HUES48 (cell line): ENCODE measurements around the gene SEMA3A.
A peak's percentile ranks its signal among the peaks of the same experiment; 100 is the strongest.
"Not testable (repeated sequence)": the region's sequence is repeated elsewhere in the genome, so short reads cannot be mapped to it uniquely, and the experiment has no call there.

Experiments used
- H3K27ac ChIP-seq: one replicate; pipeline ENCODE4 v1.7.0; 2013; ENCODE audit warnings: low read depth, low read length, inconsistent platforms
- H3K27me3 ChIP-seq: 2 replicates; pipeline ENCODE4 v1.6.1; 2013; ENCODE audit warnings: mild to moderate bottlenecking, low read length; ENCODE audit not compliant: control insufficient read depth, insufficient read depth
- H3K36me3 ChIP-seq: 2 replicates; pipeline ENCODE4 v1.6.1; 2013; ENCODE audit warnings: low read length; ENCODE audit not compliant: control insufficient read depth, insufficient read depth
- H3K4me1 ChIP-seq: 2 replicates; pipeline ENCODE4 v1.6.1; 2013; ENCODE audit warnings: mild to moderate bottlenecking, low read length; ENCODE audit not compliant: control insufficient read depth, insufficient read depth
- H3K4me3 ChIP-seq: 2 replicates; pipeline ENCODE4 v1.5.1; 2013; ENCODE audit warnings: mild to moderate bottlenecking, low read depth, low read length
- H3K9ac ChIP-seq: 2 replicates; pipeline ENCODE4 v1.6.1; 2013; ENCODE audit warnings: mild to moderate bottlenecking, low read depth, low read length, moderate library complexity
- H3K9me3 ChIP-seq: 2 replicates; pipeline ENCODE4 v1.6.1; 2013; ENCODE audit warnings: low read length; ENCODE audit not compliant: control insufficient read depth, insufficient read depth

SEMA3A gene

GRCh38 chr7:84219310-84219709, 24.7 kb upstream of the SEMA3A start:
- Histone ChIP-seq H3K27me3 (no peaks in the 10 kb centered on the region), H3K9me3 (0 out of 2 replicates have a peak, but pooled peaks cover 4% of the 10 kb centered on the region), H3K4me1 (0 out of 2 replicates have a peak, but pooled peaks cover 2% of the 10 kb centered on the region), H3K36me3 (no peaks in the 10 kb centered on the region), H3K27ac (no peak overlapping the region), H3K4me3 (no peak overlapping the region), H3K9ac (no peak overlapping the region)

- Histone ChIP-seq H3K27ac (no peak overlapping the region), H3K36me3 (no peaks in the 10 kb centered on the region), H3K4me3 (no peak overlapping the region), H3K9ac (no peak overlapping the region), H3K4me1 (0 out of 2 replicates have a peak, but pooled peaks cover 2% of the 10 kb centered on the region), H3K27me3 (no peaks in the 10 kb centered on the region), H3K9me3 (0 out of 2 replicates have a peak, but pooled peaks cover 4% of the 10 kb centered on the region)
Observed at GRCh38 chr7:84218681-84219080, 24.1 kb upstream of the SEMA3A start.

DNA sequence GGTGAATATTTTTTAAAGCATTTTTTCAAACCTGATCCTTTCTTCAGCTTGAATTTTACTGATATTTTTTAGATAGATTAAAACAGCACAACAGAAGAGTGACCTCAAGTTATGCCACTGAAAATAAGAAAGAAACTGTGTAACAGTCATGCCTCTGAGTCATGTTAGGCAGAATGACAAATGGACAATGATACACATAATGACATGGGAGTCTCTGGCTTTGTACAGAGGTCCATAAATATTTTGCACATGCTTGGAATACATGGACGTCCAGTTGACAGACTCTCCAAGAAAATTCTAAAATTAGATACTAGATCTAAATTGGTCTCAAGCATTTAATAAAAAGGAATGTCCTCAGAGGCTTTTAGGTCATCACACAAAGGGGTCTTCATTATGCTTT, 21.9 kb upstream of the SEMA3A start:
- Histone ChIP-seq H3K4me1 (0 out of 2 replicates have a peak, but pooled peaks cover 2% of the 10 kb centered on the region), H3K27ac (no peak overlapping the region), H3K27me3 (no peaks in the 10 kb centered on the region), H3K9ac (no peak overlapping the region), H3K4me3 (no peak overlapping the region), H3K36me3 (no peaks in the 10 kb centered on the region), H3K9me3 (0 out of 2 replicates have a peak, but pooled peaks cover 4% of the 10 kb centered on the region)

- not testable (repeated sequence) for H3K9me3 ChIP-seq, H3K36me3 ChIP-seq, H3K27me3 ChIP-seq, H3K4me1 ChIP-seq, H3K27ac ChIP-seq, H3K9ac ChIP-seq, H3K4me3 ChIP-seq
Observed at GRCh38 chr7:84214757-84215156, 20.2 kb upstream of the SEMA3A start.

- H3K27ac ChIP-seq = no peak overlapping the region
Observed at GRCh38 chr7:84210301-84210700, 15.7 kb upstream of the SEMA3A start.

GRCh38 chr7:84209006-84209405, 14.4 kb upstream of the SEMA3A start:
- no peaks in the 10 kb centered on the region for H3K27me3 ChIP-seq

More at GRCh38 chr7:84210301-84210700, 15.7 kb upstream of the SEMA3A start:
- Histone ChIP-seq H3K4me3 (no peak overlapping the region), H3K36me3 (no peaks in the 10 kb centered on the region), H3K9ac (no peak overlapping the region), H3K27me3 (no peaks in the 10 kb centered on the region), H3K4me1 (peaks cover 29% of the 10 kb centered on the region), H3K9me3 (no peaks in the 10 kb centered on the region)

GRCh38 chr7:84207615-84208014, 13.0 kb upstream of the SEMA3A start:
- H3K27me3 ChIP-seq = no peaks in the 10 kb centered on the region
- H3K4me1 ChIP-seq = peaks cover 46% of the 10 kb centered on the region
- no peaks in the 10 kb centered on the region for H3K36me3 ChIP-seq
- H3K27ac ChIP-seq = peak overlapping the region; percentile 83
- no peaks in the 10 kb centered on the region for H3K9me3 ChIP-seq
- H3K9ac ChIP-seq = no peak overlapping the region
- no peak overlapping the region for H3K4me3 ChIP-seq

More at GRCh38 chr7:84209006-84209405, 14.4 kb upstream of the SEMA3A start:
- Histone ChIP-seq H3K4me1 (peaks cover 39% of the 10 kb centered on the region), H3K9me3 (no peaks in the 10 kb centered on the region), H3K27ac (no peak overlapping the region), H3K4me3 (no peak overlapping the region), H3K36me3 (no peaks in the 10 kb centered on the region), H3K9ac (no peak overlapping the region)

DNA sequence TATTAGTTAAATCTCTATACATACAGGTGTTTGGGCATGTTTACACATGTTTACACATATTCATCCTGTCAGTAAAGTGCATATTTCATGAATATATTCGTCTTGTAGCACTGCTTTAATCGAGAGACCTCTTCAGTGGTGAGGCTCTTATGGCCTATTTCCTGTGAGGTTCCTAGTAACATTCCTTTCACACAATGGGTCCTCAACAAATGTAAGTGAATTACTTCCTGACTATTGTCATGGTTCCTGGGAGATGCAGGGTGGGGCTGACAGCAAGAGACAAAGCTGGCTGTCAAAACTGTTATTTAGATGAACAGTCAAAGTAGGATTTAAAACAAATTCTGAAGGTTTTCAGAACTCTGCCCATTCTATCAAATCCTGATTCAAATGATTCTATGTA, 12.4 kb upstream of the SEMA3A start:
- H3K27ac ChIP-seq = peak overlapping the region; percentile 83
- H3K36me3 ChIP-seq = no peaks in the 10 kb centered on the region
- no peak overlapping the region for H3K9ac ChIP-seq
- H3K9me3 ChIP-seq = no peaks in the 10 kb centered on the region
- no peaks in the 10 kb centered on the region for H3K27me3 ChIP-seq
- H3K4me1 ChIP-seq = peaks cover 51% of the 10 kb centered on the region
- no peak overlapping the region for H3K4me3 ChIP-seq

DNA sequence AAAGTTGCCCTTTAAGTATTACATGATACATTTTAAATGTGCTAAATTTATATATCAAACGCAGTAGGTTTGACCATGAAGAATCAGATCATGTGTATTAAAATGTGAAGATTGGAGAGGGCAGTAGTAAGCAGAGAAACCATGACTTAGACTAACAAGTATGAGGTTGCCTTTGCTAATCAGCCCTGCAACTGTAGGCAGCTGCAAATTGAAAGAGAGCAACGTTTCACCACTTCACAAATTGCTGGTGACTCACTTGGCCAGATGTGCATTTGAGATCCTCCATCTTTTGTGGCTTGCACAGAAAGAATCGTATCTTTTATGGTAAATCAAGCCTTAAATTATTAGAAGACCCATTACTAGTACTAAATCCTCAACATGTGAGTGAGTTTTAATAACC, 10.1 kb upstream of the SEMA3A start:
- peak overlapping the region; percentile 38 for H3K27ac ChIP-seq
- H3K4me3 ChIP-seq = no peak overlapping the region
- H3K9ac ChIP-seq = no peak overlapping the region
- H3K27me3 ChIP-seq = no peaks in the 10 kb centered on the region
- H3K4me1 ChIP-seq = peaks cover 67% of the 10 kb centered on the region
- H3K36me3 ChIP-seq = no peaks in the 10 kb centered on the region
- no peaks in the 10 kb centered on the region for H3K9me3 ChIP-seq

- no peaks in the 10 kb centered on the region for H3K36me3 ChIP-seq
- H3K27ac ChIP-seq = peak overlapping the region; percentile 91
- no peak overlapping the region for H3K4me3 ChIP-seq
- H3K27me3 ChIP-seq = no peaks in the 10 kb centered on the region
- no peak overlapping the region for H3K9ac ChIP-seq
- peaks cover 78% of the 10 kb centered on the region for H3K4me1 ChIP-seq
- no peaks in the 10 kb centered on the region for H3K9me3 ChIP-seq
Observed at GRCh38 chr7:84202855-84203254, 8.3 kb upstream of the SEMA3A start.

DNA sequence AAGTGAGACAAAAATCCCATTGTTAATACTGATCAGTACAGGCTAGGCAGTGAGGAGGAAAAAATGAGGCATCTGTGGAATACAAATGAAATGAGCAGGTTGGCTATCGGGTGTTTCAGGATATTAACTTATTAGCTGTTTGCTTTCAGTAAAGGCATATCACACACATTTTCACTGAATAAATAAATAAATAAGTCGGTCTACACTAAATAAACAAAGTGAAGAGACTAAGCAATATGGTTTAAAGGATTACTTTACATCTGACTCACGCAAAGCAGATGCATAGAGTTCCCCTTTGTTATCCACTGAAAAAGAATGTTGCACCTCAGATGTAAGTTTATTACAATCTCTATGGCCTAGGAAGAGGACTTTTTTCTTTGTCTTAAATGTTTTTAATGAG, 6.3 kb upstream of the SEMA3A start:
- Histone ChIP-seq H3K27ac (peak overlapping the region; percentile 91), H3K4me3 (0 out of 2 replicates have a peak overlapping the region, but pooled peaks have one; percentile 15), H3K27me3 (no peaks in the 10 kb centered on the region), H3K9me3 (no peaks in the 10 kb centered on the region), H3K4me1 (peaks cover 72% of the 10 kb centered on the region), H3K36me3 (no peaks in the 10 kb centered on the region), H3K9ac (no peak overlapping the region)
